T-helper 1 cell treated with Interleukin-12 subunit alpha and Interleukin-12 subunit beta and Interleukin-4 antibody, amounts not matched to agents 30 μg/mL and 1 μg/mL, for 36 hours (primary cell): ENCODE results near the gene ZIC1.

Experiments
- H3K27ac Mint-ChIP-seq: one replicate; pipeline ENCODE4 v1.8.0; 2021; ENCODE audit warnings: mild to moderate bottlenecking, mixed read lengths
- H3K27me3 Mint-ChIP-seq: one replicate; pipeline ENCODE4 v1.8.0; 2021; ENCODE audit warnings: low read depth, mixed read lengths
- H3K36me3 Mint-ChIP-seq: one replicate; pipeline ENCODE4 v1.8.0; 2021; ENCODE audit warnings: low read depth, mixed read lengths
- H3K4me1 Mint-ChIP-seq: one replicate; pipeline ENCODE4 v1.8.0; 2021; ENCODE audit warnings: low read depth, mixed read lengths
- H3K4me3 Mint-ChIP-seq: one replicate; pipeline ENCODE4 v1.8.0; 2021; ENCODE audit warnings: mild to moderate bottlenecking, moderate library complexity, mixed read lengths
- H3K9me3 Mint-ChIP-seq: one replicate; pipeline ENCODE4 v1.8.0; 2021; ENCODE audit warnings: mixed read lengths

The ZIC1 gene

GRCh38 chr3:147407114-147407497 lies 2.1 kb upstream of the ZIC1 start:
- peaks cover 13% of the 10 kb centered on the region for H3K9me3 Mint-ChIP-seq
- H3K36me3 Mint-ChIP-seq: peaks cover 8% of the 10 kb centered on the region
- peaks cover 82% of the 10 kb centered on the region for H3K27me3 Mint-ChIP-seq
- H3K4me3 Mint-ChIP-seq: no peak overlapping the region
- peaks cover 5% of the 10 kb centered on the region for H3K4me1 Mint-ChIP-seq
- no peak overlapping the region for H3K27ac Mint-ChIP-seq

- Mint-ChIP-seq H3K4me3 (no peak overlapping the region), H3K9me3 (peaks cover 13% of the 10 kb centered on the region), H3K36me3 (peaks cover 8% of the 10 kb centered on the region), H3K4me1 (peaks cover 5% of the 10 kb centered on the region), H3K27me3 (peaks cover 82% of the 10 kb centered on the region), H3K27ac (peak overlapping the region; percentile 82)
Observed at GRCh38 chr3:147407498-147408187, 1.5 kb upstream of the ZIC1 start.

DNA sequence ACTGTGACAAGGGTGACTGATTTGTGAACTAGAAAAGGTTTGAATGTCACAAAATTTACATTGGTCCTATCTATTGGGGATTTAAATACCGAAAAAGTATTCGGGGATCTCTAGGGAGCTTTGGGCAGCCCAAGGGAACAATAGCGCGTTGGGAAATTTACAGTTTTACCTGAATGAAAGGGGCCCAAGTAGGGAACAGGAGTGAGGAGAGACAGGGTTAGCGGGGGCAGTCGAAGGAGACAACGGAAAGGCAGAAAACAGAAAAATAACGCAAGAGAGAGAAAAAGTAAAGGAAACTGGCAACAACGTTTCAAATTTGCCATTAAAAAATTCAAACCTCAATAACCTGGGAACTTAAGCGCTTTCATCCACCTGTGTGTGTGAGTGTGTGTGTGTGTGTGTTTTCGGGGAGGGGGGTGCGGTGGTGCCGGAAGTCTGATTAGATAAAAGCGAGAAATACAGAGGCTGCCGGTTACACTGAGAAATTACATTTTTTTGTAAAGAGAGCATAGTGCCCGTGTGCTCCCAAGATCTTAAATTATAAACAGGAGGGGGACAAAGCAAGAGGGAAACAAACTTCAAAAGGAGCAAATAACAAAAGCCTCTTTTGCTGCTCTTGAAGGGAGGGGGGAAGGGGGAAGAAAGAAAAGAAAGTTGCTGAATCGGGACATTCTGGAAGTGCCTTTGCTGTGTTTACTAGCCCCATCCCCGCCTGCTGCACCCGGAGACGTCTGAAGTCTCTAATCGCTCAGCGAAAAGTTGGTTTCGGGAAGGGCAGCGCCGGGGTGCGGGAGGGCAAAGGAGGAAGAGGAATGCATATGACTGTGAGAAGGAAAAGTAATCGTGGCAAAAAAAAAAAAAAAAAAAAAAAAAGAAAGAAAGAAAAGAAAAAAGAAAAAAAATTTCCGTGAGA lies 721 bp upstream of the ZIC1 start:
- peak overlapping the region; percentile 82 for H3K27ac Mint-ChIP-seq
- peaks cover 11% of the 10 kb centered on the region for H3K36me3 Mint-ChIP-seq
- peaks cover 10% of the 10 kb centered on the region for H3K4me1 Mint-ChIP-seq
- peaks cover 88% of the 10 kb centered on the region for H3K27me3 Mint-ChIP-seq
- peaks cover 16% of the 10 kb centered on the region for H3K9me3 Mint-ChIP-seq
- H3K4me3 Mint-ChIP-seq: peak overlapping the region; percentile 47

- no peak overlapping the region for H3K27ac Mint-ChIP-seq
- no peak overlapping the region for H3K4me3 Mint-ChIP-seq
- peaks cover 89% of the 10 kb centered on the region for H3K27me3 Mint-ChIP-seq
- peaks cover 14% of the 10 kb centered on the region for H3K4me1 Mint-ChIP-seq
- H3K36me3 Mint-ChIP-seq: peaks cover 13% of the 10 kb centered on the region
- peaks cover 18% of the 10 kb centered on the region for H3K9me3 Mint-ChIP-seq
Observed at GRCh38 chr3:147410116-147410525, 956 bp downstream of the ZIC1 start.

DNA sequence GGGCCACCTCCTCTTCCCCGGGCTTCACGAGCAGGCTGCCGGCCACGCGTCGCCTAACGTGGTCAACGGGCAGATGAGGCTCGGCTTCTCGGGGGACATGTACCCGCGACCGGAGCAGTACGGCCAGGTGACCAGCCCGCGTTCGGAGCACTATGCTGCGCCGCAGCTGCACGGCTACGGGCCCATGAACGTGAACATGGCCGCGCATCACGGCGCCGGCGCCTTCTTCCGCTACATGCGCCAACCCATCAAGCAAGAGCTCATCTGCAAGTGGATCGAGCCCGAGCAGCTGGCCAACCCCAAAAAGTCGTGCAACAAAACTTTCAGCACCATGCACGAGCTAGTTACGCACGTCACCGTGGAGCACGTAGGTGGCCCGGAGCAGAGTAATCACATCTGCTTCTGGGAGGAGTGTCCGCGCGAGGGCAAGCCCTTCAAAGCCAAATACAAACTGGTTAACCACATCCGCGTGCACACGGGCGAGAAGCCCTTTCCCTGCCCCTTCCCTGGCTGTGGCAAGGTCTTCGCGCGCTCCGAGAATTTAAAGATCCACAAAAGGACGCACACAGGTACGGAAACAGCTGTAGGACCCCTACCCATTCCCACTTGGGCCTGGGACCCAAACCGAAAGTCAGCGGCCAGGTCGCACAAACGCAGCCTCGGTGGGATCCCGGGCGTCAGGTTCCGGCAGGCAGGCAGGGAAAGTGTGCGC lies 1.5 kb downstream of the ZIC1 start:
- H3K4me1 Mint-ChIP-seq: peaks cover 14% of the 10 kb centered on the region
- peak overlapping the region; percentile 67 for H3K27ac Mint-ChIP-seq
- H3K4me3 Mint-ChIP-seq: peak overlapping the region; percentile 30
- peaks cover 89% of the 10 kb centered on the region for H3K27me3 Mint-ChIP-seq
- H3K9me3 Mint-ChIP-seq: peaks cover 18% of the 10 kb centered on the region
- peaks cover 13% of the 10 kb centered on the region for H3K36me3 Mint-ChIP-seq

GRCh38 chr3:147411238-147411814 lies 2.2 kb downstream of the ZIC1 start:
- Mint-ChIP-seq H3K4me1 (peaks cover 14% of the 10 kb centered on the region), H3K27me3 (peaks cover 89% of the 10 kb centered on the region), H3K36me3 (peaks cover 13% of the 10 kb centered on the region), H3K9me3 (peaks cover 18% of the 10 kb centered on the region), H3K27ac (peak overlapping the region; percentile 67), H3K4me3 (peak overlapping the region; percentile 30)

DNA sequence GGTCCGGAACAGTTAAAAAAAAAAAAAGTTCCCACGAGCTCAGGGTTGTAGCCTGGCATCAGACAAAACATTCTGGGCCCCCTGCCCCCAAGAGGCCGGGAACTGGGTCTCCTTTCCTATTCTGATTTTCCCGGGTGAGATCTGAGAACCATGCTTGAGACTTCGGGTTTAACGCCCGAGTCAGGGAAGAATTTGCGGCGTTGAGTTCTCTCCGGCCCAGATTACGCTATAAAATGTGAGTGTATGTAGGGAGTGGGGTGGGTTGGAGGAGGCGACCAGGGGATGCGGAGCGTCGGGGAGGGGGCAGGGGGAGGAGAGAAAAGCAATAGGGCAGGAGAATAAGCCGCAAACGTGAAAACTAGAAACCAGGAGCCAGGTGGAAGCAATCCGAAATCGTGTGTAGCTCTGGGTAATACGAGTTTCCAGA lies 2.7 kb downstream of the ZIC1 start:
- peaks cover 18% of the 10 kb centered on the region for H3K9me3 Mint-ChIP-seq
- H3K27me3 Mint-ChIP-seq: peaks cover 87% of the 10 kb centered on the region
- H3K27ac Mint-ChIP-seq: peak overlapping the region; percentile 67
- peaks cover 14% of the 10 kb centered on the region for H3K4me1 Mint-ChIP-seq
- H3K36me3 Mint-ChIP-seq: peaks cover 13% of the 10 kb centered on the region
- H3K4me3 Mint-ChIP-seq: no peak overlapping the region

DNA sequence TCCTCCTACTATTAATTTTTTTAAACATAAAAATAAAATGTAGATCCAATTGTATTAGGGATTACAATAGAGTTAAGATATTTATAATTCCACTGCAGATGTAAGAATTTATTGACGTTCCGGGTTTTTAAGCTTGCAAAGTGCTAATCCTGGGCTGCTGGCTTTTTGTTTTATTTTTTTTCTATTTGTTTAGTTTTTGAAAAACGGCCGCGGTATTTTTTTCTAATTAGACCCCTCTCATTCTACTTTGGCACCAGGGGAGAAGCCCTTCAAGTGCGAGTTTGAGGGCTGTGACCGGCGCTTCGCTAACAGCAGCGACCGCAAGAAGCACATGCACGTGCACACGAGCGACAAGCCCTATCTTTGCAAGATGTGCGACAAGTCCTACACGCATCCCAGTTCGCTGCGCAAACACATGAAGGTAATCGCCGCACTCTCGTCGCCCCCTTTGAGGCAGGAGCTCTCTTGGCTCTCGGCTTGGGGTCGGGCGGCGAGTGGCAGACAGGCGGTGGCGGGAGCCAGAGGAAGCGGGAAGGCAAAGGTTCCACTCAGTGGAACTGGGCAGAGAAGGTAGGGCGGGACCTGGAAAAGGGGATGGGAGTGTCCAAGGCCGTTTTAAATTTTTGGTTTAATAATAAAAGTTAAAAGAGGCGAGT lies 3.2 kb downstream of the ZIC1 start:
- Mint-ChIP-seq H3K4me3 (no peak overlapping the region), H3K27ac (peak overlapping the region; percentile 55), H3K4me1 (peaks cover 14% of the 10 kb centered on the region), H3K27me3 (peaks cover 85% of the 10 kb centered on the region), H3K36me3 (peaks cover 13% of the 10 kb centered on the region), H3K9me3 (peaks cover 18% of the 10 kb centered on the region)

- H3K27ac Mint-ChIP-seq: peak overlapping the region; percentile 87
- peaks cover 85% of the 10 kb centered on the region for H3K27me3 Mint-ChIP-seq
- peaks cover 14% of the 10 kb centered on the region for H3K4me1 Mint-ChIP-seq
- H3K4me3 Mint-ChIP-seq: peak overlapping the region; percentile 75
- peaks cover 17% of the 10 kb centered on the region for H3K9me3 Mint-ChIP-seq
- H3K36me3 Mint-ChIP-seq: peaks cover 13% of the 10 kb centered on the region
Observed at GRCh38 chr3:147412917-147413685, 3.9 kb downstream of the ZIC1 start.

DNA sequence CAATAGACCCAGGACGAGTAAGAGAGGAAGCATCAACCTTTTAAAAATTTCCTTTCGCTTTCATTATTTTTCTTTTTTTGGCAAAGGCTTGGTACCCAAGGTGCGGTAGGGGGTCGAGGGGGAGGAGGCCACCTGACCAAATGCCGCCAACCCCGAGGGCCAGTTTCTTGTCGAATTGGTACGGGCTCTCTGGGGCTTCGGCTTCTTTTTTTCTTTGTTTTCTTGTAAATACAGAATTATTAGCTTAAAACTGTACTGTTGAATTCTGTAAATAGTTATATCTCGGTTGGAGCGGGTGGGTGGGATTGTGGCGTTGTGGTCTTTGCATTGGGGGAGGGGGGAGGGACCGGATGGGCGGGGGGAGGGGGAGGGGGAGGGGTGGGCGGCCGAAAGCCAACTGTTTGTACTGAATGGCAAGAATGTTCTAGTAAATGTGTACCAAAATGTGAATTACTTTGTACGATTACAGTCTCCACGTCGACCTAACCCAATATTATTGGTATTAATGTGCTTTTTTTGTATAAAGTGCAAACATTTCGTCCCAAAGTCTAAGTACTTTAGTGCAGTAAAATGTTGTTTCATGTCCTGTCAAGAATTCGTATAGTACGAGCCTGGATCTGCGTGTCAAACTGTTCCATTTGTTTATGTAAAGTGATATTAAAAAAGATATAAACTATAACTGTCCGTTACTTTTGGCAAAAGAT lies 4.7 kb downstream of the ZIC1 start:
- Mint-ChIP-seq H3K9me3 (peaks cover 9% of the 10 kb centered on the region), H3K27ac (peak overlapping the region; percentile 87), H3K36me3 (peaks cover 8% of the 10 kb centered on the region), H3K27me3 (peaks cover 85% of the 10 kb centered on the region), H3K4me1 (peaks cover 9% of the 10 kb centered on the region), H3K4me3 (peak overlapping the region; percentile 75)

DNA sequence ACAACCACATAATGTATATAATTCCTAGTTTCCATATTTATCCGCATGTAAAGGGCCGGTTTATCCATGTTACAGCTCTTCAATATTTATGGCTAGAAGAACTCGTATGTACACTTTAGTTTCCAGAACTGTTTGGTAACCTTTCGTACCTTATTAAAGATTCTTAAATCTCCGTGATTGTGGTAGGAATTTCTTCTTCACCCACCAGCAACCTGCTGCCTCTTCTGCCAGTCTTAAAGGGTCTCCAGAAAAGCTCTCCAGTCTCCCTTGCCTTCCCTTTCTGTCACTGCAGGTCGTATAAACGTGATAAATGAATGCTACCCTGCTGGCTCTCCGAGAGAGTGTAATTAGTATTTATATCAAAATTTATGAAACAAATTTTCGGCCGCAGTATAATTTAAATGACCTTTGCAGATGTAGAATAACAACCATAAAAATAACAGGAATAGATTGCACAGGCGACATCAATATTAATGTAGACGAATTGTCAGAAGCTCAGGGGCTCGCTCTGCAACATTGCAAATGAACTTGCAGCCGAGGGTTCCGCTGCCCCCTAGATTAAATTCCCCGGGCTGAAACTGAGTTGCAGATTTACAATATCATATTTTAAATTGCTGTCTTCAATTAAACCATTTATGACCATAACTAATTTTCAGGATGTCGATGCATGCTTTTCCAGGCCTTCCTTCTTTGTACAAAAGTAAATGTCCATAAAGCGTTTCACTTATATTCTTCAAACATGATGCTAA lies 5.4 kb downstream of the ZIC1 start:
- H3K36me3 Mint-ChIP-seq: peaks cover 9% of the 10 kb centered on the region
- H3K27ac Mint-ChIP-seq: peak overlapping the region; percentile 36
- H3K4me1 Mint-ChIP-seq: peaks cover 9% of the 10 kb centered on the region
- H3K4me3 Mint-ChIP-seq: no peak overlapping the region
- H3K27me3 Mint-ChIP-seq: peaks cover 82% of the 10 kb centered on the region
- H3K9me3 Mint-ChIP-seq: peaks cover 8% of the 10 kb centered on the region

GRCh38 chr3:147415286-147415685 lies 6.1 kb downstream of the ZIC1 start:
- Mint-ChIP-seq H3K9me3 (peaks cover 8% of the 10 kb centered on the region), H3K4me3 (no peak overlapping the region), H3K36me3 (peaks cover 9% of the 10 kb centered on the region), H3K4me1 (peaks cover 9% of the 10 kb centered on the region), H3K27me3 (peaks cover 89% of the 10 kb centered on the region), H3K27ac (no peak overlapping the region)
